Measurements from ENCODE around the gene CDCP2.

Gene CDCP2

DNA sequence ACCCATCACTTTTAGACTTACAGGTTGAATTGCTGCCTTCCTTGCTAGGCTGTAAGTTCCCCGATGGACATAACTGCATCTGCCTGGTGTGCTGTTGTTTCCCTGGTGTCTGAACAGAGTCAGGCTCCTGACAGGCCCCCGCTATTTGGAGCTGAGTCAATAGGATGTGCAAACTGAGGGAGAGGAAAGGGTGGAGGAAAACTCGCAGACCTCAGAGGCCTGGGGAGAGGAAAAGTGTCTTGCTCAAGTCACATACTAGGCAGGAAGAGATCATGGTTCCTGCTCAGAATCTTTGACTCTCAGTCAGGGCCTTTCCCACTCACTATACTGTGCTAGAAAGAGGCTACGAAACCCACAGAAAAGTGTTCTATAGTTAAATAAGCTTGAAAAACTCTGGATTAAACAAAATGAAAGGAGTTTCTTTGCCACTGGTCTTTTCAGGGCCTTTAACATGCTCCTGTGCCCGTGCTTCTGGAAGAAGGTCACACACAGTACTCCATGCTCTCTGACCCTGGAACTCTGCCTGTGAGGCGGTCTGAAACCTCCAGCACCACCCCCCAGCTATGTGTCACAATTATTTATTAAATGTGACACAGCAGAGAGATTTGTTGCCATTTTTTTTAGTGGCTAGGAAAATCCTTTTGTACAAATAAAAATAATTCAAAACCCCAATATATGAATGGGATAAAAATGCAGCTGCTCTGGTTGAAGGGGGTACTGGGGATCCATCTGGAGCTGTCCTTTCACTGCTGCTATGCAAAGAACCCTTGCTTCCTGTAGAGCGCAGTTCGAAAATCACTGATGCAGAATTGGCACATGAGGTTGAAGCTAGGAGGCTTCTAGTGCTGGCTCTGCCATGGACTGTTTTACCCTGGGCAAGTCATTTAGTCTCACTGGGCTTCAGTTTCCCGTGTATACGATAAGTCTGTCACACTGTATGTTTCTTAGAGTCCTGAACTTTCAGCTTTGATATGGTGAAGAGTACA is 20.1 kb upstream of the CDCP2 start:
- no peaks in the 10 kb centered on the region for H3K9me2 ChIP-seq (replicated peaks; ENCODE audit: control insufficient read depth, low read length)
- H3K4me2 ChIP-seq (ENCODE audit: low read length): no peak overlapping the region
- H3K36me3 ChIP-seq (ENCODE audit: control insufficient read depth, low read length): no peaks in the 10 kb centered on the region
- no peaks in the 10 kb centered on the region for H3K79me2 ChIP-seq (ENCODE audit: control insufficient read depth, low read length)
- H3F3A ChIP-seq (ENCODE audit: control insufficient read depth, insufficient read depth): no peaks in the 10 kb centered on the region
- H3K27me3 ChIP-seq (ENCODE audit: control insufficient read depth, low read length): no peaks in the 10 kb centered on the region
- H4K20me1 ChIP-seq (ENCODE audit: control insufficient read depth, insufficient read depth, low read depth, low read length): no peaks in the 10 kb centered on the region
- H3K4me3 ChIP-seq (ENCODE audit: low read length): no peak overlapping the region
- no peak for TF ChIP-seq EZH2phosphoT487 (IDR thresholded peaks at IDR 0.05; ENCODE audit: borderline replicate concordance, low read length)
- TF ChIP-seq, protein P1, sequence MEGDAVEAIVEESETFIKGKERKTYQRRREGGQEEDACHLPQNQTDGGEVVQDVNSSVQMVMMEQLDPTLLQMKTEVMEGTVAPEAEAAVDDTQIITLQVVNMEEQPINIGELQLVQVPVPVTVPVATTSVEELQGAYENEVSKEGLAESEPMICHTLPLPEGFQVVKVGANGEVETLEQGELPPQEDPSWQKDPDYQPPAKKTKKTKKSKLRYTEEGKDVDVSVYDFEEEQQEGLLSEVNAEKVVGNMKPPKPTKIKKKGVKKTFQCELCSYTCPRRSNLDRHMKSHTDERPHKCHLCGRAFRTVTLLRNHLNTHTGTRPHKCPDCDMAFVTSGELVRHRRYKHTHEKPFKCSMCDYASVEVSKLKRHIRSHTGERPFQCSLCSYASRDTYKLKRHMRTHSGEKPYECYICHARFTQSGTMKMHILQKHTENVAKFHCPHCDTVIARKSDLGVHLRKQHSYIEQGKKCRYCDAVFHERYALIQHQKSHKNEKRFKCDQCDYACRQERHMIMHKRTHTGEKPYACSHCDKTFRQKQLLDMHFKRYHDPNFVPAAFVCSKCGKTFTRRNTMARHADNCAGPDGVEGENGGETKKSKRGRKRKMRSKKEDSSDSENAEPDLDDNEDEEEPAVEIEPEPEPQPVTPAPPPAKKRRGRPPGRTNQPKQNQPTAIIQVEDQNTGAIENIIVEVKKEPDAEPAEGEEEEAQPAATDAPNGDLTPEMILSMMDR (IDR thresholded peaks at IDR 0.05; ENCODE audit: low read depth, low read length, poor library complexity, severe bottlenecking): no peak
- H3K27ac ChIP-seq (ENCODE audit: low read depth, low read length): no peak overlapping the region
- no peaks in the 10 kb centered on the region for H3K9me3 ChIP-seq (ENCODE audit: control insufficient read depth, insufficient read depth, low read length)
- H3K4me1 ChIP-seq (ENCODE audit: control insufficient read depth, low read length): no peaks in the 10 kb centered on the region

GRCh38 chr1:54171606-54172005 is 18.8 kb upstream of the CDCP2 start:
- H4K20me1 ChIP-seq (ENCODE audit: control insufficient read depth, insufficient read depth, low read depth, low read length): no peaks in the 10 kb centered on the region
- H3K27ac ChIP-seq (ENCODE audit: low read depth, low read length): no peak overlapping the region
- H3K9me3 ChIP-seq (ENCODE audit: control insufficient read depth, insufficient read depth, low read length): no peaks in the 10 kb centered on the region
- H3K4me1 ChIP-seq (ENCODE audit: control insufficient read depth, low read length): no peaks in the 10 kb centered on the region
- no peaks in the 10 kb centered on the region for H3K36me3 ChIP-seq (ENCODE audit: control insufficient read depth, low read length)
- no peaks in the 10 kb centered on the region for H3K79me2 ChIP-seq (ENCODE audit: control insufficient read depth, low read length)
- no peaks in the 10 kb centered on the region for H3K27me3 ChIP-seq (ENCODE audit: control insufficient read depth, low read length)
- no peak for TF ChIP-seq EZH2phosphoT487 (IDR thresholded peaks at IDR 0.05; ENCODE audit: borderline replicate concordance, low read length)
- TF ChIP-seq, protein P1 (IDR thresholded peaks at IDR 0.05; ENCODE audit: low read depth, low read length, poor library complexity, severe bottlenecking): no peak
- no peak overlapping the region for H3K4me2 ChIP-seq (ENCODE audit: low read length)
- no peaks in the 10 kb centered on the region for H3F3A ChIP-seq (ENCODE audit: control insufficient read depth, insufficient read depth)
- H3K9me2 ChIP-seq (replicated peaks; ENCODE audit: control insufficient read depth, low read length): no peaks in the 10 kb centered on the region
- no peak overlapping the region for H3K4me3 ChIP-seq (ENCODE audit: low read length)

DNA sequence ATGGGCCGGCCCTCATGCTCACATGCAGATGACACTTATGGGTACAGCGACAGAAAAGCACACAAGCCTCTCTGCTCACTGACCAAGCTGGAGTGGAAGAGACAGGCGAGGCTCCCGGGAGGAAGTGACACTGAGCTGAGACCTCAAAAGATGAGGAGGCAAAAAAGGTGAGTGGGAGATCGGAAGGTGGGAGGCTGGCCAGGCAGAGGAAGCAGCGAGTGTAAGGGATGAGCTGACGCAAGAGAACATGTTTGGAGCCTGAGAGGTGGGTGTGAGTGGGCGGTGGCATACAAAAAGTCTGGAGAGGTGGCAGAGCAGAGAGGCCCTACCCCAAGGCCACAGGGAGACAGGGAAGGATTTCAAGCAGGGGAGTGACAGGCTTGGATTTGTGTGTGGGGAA is 18.2 kb upstream of the CDCP2 start:
- no peak overlapping the region for H3K27ac ChIP-seq (ENCODE audit: low read depth, low read length)

More for the DNA sequence above, 18.2 kb upstream of the CDCP2 start:
- Histone ChIP-seq H3F3A (ENCODE audit: control insufficient read depth, insufficient read depth) (no peaks in the 10 kb centered on the region), H3K4me3 (ENCODE audit: low read length) (no peak overlapping the region), H3K36me3 (ENCODE audit: control insufficient read depth, low read length) (no peaks in the 10 kb centered on the region), H3K4me2 (ENCODE audit: low read length) (no peak overlapping the region), H3K9me3 (ENCODE audit: control insufficient read depth, insufficient read depth, low read length) (no peaks in the 10 kb centered on the region), H3K27me3 (ENCODE audit: control insufficient read depth, low read length) (no peaks in the 10 kb centered on the region), H3K79me2 (ENCODE audit: control insufficient read depth, low read length) (no peaks in the 10 kb centered on the region), H3K9me2 (replicated peaks; ENCODE audit: control insufficient read depth, low read length) (no peaks in the 10 kb centered on the region), H4K20me1 (ENCODE audit: control insufficient read depth, insufficient read depth, low read depth, low read length) (no peaks in the 10 kb centered on the region), H3K4me1 (ENCODE audit: control insufficient read depth, low read length) (no peaks in the 10 kb centered on the region)
- TF ChIP-seq EZH2phosphoT487 (IDR thresholded peaks at IDR 0.05; ENCODE audit: borderline replicate concordance, low read length): no peak
- TF ChIP-seq, protein P1 (IDR thresholded peaks at IDR 0.05; ENCODE audit: low read depth, low read length, poor library complexity, severe bottlenecking): no peak
